ENCODE results near the gene DYDC1.
A peak's percentile ranks its signal among the peaks of the same experiment; 100 is the strongest.
"Not testable (repeated sequence)": the region's sequence is repeated elsewhere in the genome, so short reads cannot be mapped to it uniquely, and the experiment has no call there.

DYDC1 gene

GRCh38 chr10:80356563-80356988 is at the start of gene DYDC1, which contains the start of gene DYDC2:
Gene DYDC1, minus strand, starts transcription at chr10:80356755. Its CDS starts 4,154 bp downstream, at chr10:80352601.
Gene DYDC2, plus strand, starts transcription at chr10:80356781. Its CDS starts 5,663 bp downstream, at chr10:80362444.
- no peak for FAIRE-seq
- DNase-seq (ENCODE audit: insufficient read length, low spot score): no peak

DNA sequence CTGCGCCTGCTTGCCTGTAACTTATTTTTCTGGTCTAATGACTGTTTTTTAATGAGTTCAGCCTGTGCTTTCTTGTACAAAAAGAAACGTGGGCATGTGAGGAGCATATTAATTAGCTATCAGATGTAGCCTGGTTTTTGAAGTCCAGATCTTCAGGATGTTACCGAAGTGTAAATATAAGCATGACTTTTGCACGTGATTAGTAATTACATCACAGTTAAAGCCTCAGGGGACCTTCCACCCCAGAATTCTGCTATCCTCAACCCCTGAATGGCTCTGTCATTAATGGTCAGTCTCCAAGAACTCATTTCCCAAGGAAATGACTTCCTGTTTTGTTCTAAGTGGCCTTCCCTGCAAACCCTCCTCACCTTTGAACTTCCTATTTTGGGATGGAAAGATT is 49.6 kb upstream of the DYDC1 start:
- no peak for FAIRE-seq
- DNase-seq (ENCODE audit: insufficient read length, low spot score): no peak

GRCh38 chr10:80405626-80406025 is 49.1 kb upstream of the DYDC1 start:
- DNase-seq (ENCODE audit: insufficient read length, low spot score): no peak
- no peak for FAIRE-seq

- FAIRE-seq (no peak), DNase-seq (ENCODE audit: insufficient read length, low spot score) (no peak)
Observed at GRCh38 chr10:80405035-80405434, 48.5 kb upstream of the DYDC1 start.

DNA sequence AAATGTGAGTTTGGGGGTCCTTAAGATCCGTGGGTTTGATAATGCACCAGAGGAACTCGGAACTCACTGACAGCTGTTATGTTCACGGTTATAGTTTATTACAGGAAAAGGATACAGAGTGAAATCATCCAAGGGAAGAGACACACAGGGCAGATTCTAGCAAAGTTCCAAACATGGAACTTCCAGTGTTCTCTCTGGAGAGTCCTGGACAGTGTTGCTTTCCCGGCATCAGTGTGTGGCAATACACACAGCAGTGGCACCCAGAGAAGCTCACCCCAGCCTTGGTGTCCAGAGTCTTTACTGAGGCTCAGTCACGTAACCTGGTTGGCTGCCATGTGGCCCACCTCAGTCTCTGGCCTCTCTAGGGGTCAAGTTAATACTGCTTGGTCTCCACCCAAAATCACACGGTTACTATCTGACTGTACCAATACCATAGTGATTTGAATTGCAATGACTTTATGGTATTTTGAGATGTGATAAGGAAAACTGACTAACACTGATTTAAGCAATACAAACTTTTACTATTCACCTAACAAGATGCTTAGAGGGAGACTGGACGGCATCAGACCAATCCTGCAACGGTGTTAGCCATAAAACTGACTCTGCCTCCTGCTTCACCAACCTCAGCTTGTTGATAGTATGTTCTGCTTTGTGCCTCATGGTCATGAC is 43.7 kb upstream of the DYDC1 start:
- FAIRE-seq (no peak), DNase-seq (ENCODE audit: insufficient read length, low spot score) (no peak)

DNA sequence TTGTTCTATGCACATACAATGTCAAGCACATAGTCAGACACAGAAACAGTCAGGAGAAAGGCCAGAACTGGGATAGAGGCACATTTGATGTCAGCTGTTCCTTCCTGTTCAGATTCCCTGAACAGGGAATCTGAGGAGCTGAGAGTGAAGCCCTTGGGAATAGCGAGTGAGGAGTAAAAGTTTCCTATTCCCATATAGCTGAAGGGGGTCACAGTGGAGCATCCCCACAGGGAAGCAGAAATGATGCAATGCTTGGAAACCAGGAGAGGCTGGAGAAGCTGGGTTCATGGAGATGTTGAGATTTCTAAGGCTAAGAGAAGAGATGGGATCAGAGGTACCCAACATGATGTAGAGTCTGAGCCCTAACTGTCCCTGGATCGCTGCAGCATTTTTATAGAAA is 40.5 kb upstream of the DYDC1 start:
- DNase-seq (ENCODE audit: insufficient read length, low spot score) (no peak), FAIRE-seq (no peak)

- DNase-seq (ENCODE audit: insufficient read length, low spot score) (no peak), FAIRE-seq (no peak)
Observed at GRCh38 chr10:80394358-80394916, 37.9 kb upstream of the DYDC1 start.

GRCh38 chr10:80392250-80392649 is 35.7 kb upstream of the DYDC1 start:
- FAIRE-seq (no peak), DNase-seq (ENCODE audit: insufficient read length, low spot score) (no peak)

- FAIRE-seq (no peak), DNase-seq (ENCODE audit: insufficient read length, low spot score) (no peak)
Observed at GRCh38 chr10:80390740-80391139, 34.2 kb upstream of the DYDC1 start.

- FAIRE-seq (no peak), DNase-seq (ENCODE audit: insufficient read length, low spot score) (peak; percentile 24)
Observed at GRCh38 chr10:80382989-80383388, 26.4 kb upstream of the DYDC1 start.

- FAIRE-seq (no peak), DNase-seq (ENCODE audit: insufficient read length, low spot score) (no peak)
Observed at GRCh38 chr10:80380185-80380584, 23.6 kb upstream of the DYDC1 start.

DNA sequence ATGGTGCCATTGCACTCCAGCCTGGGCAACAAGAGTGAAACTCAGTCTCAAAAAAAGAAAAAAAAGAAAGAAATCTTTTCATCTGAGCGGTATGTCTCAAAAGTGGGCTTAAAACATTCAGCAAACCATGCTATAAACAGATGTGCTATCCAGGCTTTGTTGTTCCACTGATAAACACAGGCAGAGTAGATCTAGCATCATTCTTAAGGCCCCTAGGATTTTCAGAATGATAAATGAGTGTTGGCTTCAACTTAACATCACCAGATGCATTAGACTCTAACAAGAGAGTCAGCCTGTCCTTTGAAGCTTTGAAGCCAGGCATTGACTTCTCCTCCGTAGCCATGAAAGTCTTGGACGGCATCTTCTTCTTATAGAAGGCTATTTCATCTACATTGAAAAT is 23.1 kb upstream of the DYDC1 start:
- no peak for DNase-seq (ENCODE audit: insufficient read length, low spot score)
- FAIRE-seq: no peak

GRCh38 chr10:80373502-80373901 is 16.9 kb upstream of the DYDC1 start:
- no peak for FAIRE-seq
- DNase-seq (ENCODE audit: insufficient read length, low spot score): no peak

DNA sequence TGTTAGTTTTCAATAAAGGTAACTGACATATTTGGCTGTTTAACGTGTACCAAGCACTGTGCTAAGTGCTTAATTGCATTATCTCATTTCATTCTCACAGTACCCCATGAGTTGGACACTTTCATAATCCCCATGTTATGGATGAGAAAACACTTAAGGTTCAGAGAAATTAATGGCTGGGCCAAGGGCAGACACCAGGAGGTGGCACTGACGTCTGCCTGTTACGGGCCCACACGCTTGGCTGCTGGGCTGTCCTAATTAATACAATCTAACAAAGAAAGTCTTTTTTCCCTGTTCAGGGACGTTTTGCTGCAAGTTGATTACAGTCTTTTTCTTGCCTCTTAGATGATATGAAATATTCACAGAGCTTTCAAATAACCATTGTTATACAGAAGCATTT is 16.1 kb upstream of the DYDC1 start:
- DNase-seq (ENCODE audit: insufficient read length, low spot score): no peak
- FAIRE-seq: no peak

GRCh38 chr10:80371467-80371866 is 14.9 kb upstream of the DYDC1 start:
- peak; percentile 40 for FAIRE-seq
- no peak for DNase-seq (ENCODE audit: insufficient read length, low spot score)

GRCh38 chr10:80365510-80365909 is 9.0 kb upstream of the DYDC1 start:
- no peak for FAIRE-seq
- no peak for DNase-seq (ENCODE audit: insufficient read length, low spot score)

DNA sequence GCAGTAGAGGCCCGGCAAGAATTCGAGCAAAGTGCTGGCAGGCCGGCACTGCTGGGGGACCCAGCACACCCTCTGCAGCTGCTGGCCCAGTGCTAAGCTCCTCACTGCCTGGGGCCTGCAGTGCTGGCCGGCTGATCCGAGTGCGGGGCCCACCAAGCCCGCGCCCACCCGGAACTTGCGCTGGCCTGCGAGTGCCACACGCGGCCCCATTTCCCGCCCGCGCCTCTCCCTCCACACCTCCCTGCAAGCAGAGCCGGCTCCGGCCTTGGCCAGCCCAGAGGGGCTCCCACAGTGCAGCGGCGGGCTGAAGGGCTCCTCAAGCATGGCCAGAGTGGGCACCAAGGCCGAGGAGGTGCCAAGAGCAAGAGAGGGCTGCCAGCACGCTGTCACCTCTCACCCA is 3.1 kb upstream of the DYDC1 start:
- no peak for DNase-seq (ENCODE audit: insufficient read length, low spot score)
- no peak for FAIRE-seq

DNA sequence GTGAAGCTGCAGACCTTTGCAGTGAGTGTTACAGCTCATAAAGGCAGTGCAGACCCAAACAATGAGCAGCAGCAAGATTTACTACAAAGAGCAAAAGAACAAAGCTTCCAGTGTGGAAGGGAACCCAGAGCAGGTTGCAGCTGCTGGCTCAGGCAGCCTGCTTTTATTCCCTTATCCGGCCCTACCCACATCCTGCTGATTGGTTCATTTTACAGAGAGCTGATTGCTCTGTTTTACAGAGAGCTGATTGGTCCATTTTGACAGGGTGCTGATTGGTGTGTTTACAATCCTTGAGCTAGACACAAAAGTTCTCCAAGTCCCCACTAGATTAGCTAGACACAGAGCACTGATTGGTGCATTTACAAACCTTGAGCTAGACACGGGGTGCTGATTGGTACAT is 2.4 kb upstream of the DYDC1 start:
- not testable (repeated sequence) for FAIRE-seq; DNase-seq (ENCODE audit: insufficient read length, low spot score)

DNA sequence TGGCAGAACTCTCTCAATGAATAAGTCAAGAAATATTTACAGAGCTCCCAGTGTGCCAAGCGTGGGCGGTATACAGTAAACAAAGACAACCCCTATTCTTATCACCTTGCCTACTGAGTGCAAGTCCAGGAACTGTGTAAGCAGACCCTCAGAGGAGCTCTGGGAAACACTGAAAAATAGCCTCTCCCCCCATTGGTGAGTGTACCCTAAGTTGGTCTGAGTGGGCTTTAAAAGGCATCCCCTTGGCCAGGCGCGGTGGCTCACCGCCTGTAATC is 1.2 kb upstream of the DYDC1 start:
- DNase-seq (ENCODE audit: insufficient read length, low spot score): no peak
- FAIRE-seq: no peak

GRCh38 chr10:80356989-80357850 is 665 bp upstream of the DYDC1 start:
- FAIRE-seq (no peak), DNase-seq (ENCODE audit: insufficient read length, low spot score) (no peak)

GRCh38 chr10:80351220-80351619 is 5.3 kb downstream of the DYDC1 start:
- no peak for FAIRE-seq
- no peak for DNase-seq (ENCODE audit: insufficient read length, low spot score)

DNA sequence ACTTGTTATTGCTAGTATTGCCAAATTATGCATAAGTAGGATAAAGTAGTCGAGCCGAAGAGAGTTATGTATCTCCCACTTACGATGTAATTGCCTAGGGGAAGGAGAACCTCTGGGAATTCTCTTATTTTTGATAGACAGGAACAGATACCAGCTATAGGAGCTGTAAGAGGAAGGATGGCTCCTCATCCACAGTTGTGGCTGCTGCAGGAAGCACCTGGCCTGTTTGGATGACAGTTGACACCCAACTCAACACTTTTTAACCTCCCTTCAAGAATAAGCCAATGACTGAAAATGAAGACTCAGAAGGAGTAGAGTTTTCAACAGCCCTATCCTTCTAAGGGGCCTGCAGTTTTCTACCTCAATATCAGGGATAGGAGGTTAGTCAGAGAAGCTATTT is 6.3 kb downstream of the DYDC1 start:
- no peak for FAIRE-seq

More for the DNA sequence above, 6.3 kb downstream of the DYDC1 start:
- no peak for DNase-seq (ENCODE audit: insufficient read length, low spot score)

Data from HTR-8/SVneo (cell line).